Ovary (tissue), 9 donors: ENCODE data around the gene VWA3B. TPM values are rescaled to one million over a fixed set of nuclear protein-coding genes. Genes with fewer than 3 reads are reported as not detected.
"Not testable (repeated sequence)": the region's sequence is repeated elsewhere in the genome, so short reads cannot be mapped to it uniquely, and the experiment has no call there.

Source experiments
- DNase-seq, 5 donors: peaks; one replicate each; pipeline ENCODE4 v3.0.0-alpha.2; 2019 to 2020
- H3K27ac ChIP-seq, 2 donors: fragments of 200-600 bp; one replicate each; pipeline versions ENCODE4 v1.5.1 to v1.8.0; 2019 to 2022
- H3K27me3 ChIP-seq: fragments of 200-600 bp; one replicate; pipeline ENCODE4 v1.8.0; 2022
- H3K36me3 ChIP-seq: fragments of 200-600 bp; sonication (generic); one replicate; pipeline ENCODE4 v1.5.1; 2019
- H3K4me1 ChIP-seq: one replicate; pipeline ENCODE4 v1.8.1; 2013; ENCODE audit warnings: mild to moderate bottlenecking, moderate library complexity; ENCODE audit not compliant: insufficient read depth
- H3K4me3 ChIP-seq: fragments of 200-600 bp; sonication (generic); one replicate; pipeline ENCODE4 v1.5.1; 2017
- H3K9me3 ChIP-seq, 2 donors: fragments of 200-600 bp in 1 of 2; sonication (generic) in 1 of 2; one replicate each; pipeline versions ENCODE4 v1.5.1 to v1.8.1; 2013 to 2019; ENCODE audit warnings: mild to moderate bottlenecking in 1 of 2, moderate library complexity in 1 of 2
- CTCF ChIP-seq, 3 donors: fragments of 450-650 bp in 2 of 3; fragments of 200-600 bp in 1 of 3; IDR thresholded peaks; one replicate each; pipeline versions ENCODE4 v1.5.1 to v1.8.0; 2016 to 2022; ENCODE audit warnings: antibody characterized with exemption in 3 of 3, mild to moderate bottlenecking in 1 of 3
- EP300 ChIP-seq: sonication (generic); formaldehyde crosslinking; IDR thresholded peaks from one replicate; pipeline ENCODE4 v1.6.1; 2017; ENCODE audit warnings: antibody characterized with exemption
- POLR2A ChIP-seq: fragments of 450-650 bp; IDR thresholded peaks from one replicate; pipeline ENCODE4 v1.6.1; 2017; ENCODE audit warnings: antibody characterized with exemption, mild to moderate bottlenecking, moderate library complexity
- WGBS, 3 donors: extraction: QIAGEN DNeasy Blood & Tissue Kit in 1 of 3; methylation state at CpG; one replicate each; pipeline versions ENCODE4 v1.1.5 to v1.1.7; 2013 to 2017; 5-methylcytosine and 5-hydroxymethylcytosine counted together
- intact Hi-C, 4 donors: fragments of 100-400 bp; cut with DNase I; formaldehyde crosslinking; loops; one replicate each; pipeline versions ENCODE4 v1.11.0 to v1.15.1; 2022 to 2023
- polyA plus RNA-seq, 2 donors: library from polyadenylated mRNA; stranded (reverse); fragments of 200-250 nt in 1 of 2; fragments of 350-450 nt in 1 of 2; fragmentation: Illumina TruSeq in 1 of 2; extraction: RNeasy Lipid Tissue Mini Kit (QIAGEN cat#74804) in 1 of 2; gene quantifications; one replicate each; pipeline ENCODE4 v1.2.3, GENCODE V29; 2013 to 2014
- total RNA-seq, 7 donors: library from RNA; depleted of rRNA in 2 of 7; stranded (reverse); fragments of >200 nt in 2 of 7; fragmentation: NEBNext Ultra II Directional in 3 of 7; extraction: Animal tissue kit (Norgen Biotek cat#: 25700) in 3 of 7; gene quantifications; one replicate each; pipeline versions ENCODE4 v1.1.0 to v1.2.4, GENCODE V29; 2016 to 2023
- donor health status: DM: no; HTN: no; CAD: no; lungs with moderate emphysema.
- donor health status: DM: no; HTN: no; CAD: no.
- donor health status: Bipolar disorder and iron deficiency.
- donor health status: DM: yes; HTN: yes; CAD: no.
- donor health status: DM: no; HTN: no; CAD: no.
- donor health status: DM: yes; HTN: yes; CAD: no.

Gene VWA3B
- total and polyA plus RNA-seq, 9 donors = 0.56 to 15.7 (median 1.1) TPM

- no peak overlapping the region for H3K27ac ChIP-seq
- TF ChIP-seq CTCF (IDR thresholded peaks at IDR 0.05) (no peak), EP300 (no peak), POLR2A (no peak)
- 70 to 76% (median 75%) methylated on average over 3 of the region's 3 CpGs for WGBS, 3 donors
- no peaks in the 10 kb centered on the region for H3K36me3 ChIP-seq
- no peaks in the 10 kb centered on the region for H3K27me3 ChIP-seq
- H3K4me1 ChIP-seq = no peaks in the 10 kb centered on the region
- DNase-seq = no peak
- intact Hi-C loops = no loop called here
- no peaks in the 10 kb centered on the region for H3K9me3 ChIP-seq
- H3K4me3 ChIP-seq = no peak overlapping the region
Observed at GRCh38 chr2:98145070-98145469, 58.1 kb downstream of the VWA3B start.

GRCh38 chr2:98147900-98148299 lies 60.9 kb downstream of the VWA3B start:
- H3K27me3 ChIP-seq, H3K27ac ChIP-seq, H3K4me3 ChIP-seq, H3K4me1 ChIP-seq, intact Hi-C loops, H3K36me3 ChIP-seq, DNase-seq, H3K9me3 ChIP-seq: not testable (repeated sequence)
- 93 to 100% (median 100%) methylated on average over 1 of the region's 1 CpG for WGBS, 3 donors

- peak overlapping the region in 1 of 2 donors; percentile 47 for H3K27ac ChIP-seq
Observed at GRCh38 chr2:98148595-98149332, 61.8 kb downstream of the VWA3B start.

GRCh38 chr2:98149333-98149697 lies 62.3 kb downstream of the VWA3B start:
- peak overlapping the region in 1 of 2 donors; percentile 47 for H3K27ac ChIP-seq
- no peaks in the 10 kb centered on the region for H3K36me3 ChIP-seq
- TF ChIP-seq POLR2A (no peak), EP300 (no peak), CTCF (IDR thresholded peaks at IDR 0.05) (no peak)
- intact Hi-C loops = no loop called here
- H3K4me1 ChIP-seq = no peaks in the 10 kb centered on the region
- WGBS, 3 donors = 4 to 13% (median 10%) methylated on average over 4 of the region's 4 CpGs
- H3K27me3 ChIP-seq = no peaks in the 10 kb centered on the region
- DNase-seq = peak in 4 of 5 donors; percentile 36 to 51 (median 41)
- H3K9me3 ChIP-seq = no peaks in the 10 kb centered on the region
- H3K4me3 ChIP-seq = peak overlapping the region; percentile 27

More at GRCh38 chr2:98148595-98149332, 61.8 kb downstream of the VWA3B start:
- Histone ChIP-seq H3K27me3 (no peaks in the 10 kb centered on the region), H3K4me1 (no peaks in the 10 kb centered on the region), H3K9me3 (no peaks in the 10 kb centered on the region), H3K36me3 (no peaks in the 10 kb centered on the region), H3K4me3 (peak overlapping the region; percentile 27)
- no peak for DNase-seq
- intact Hi-C loops = no loop called here
- 4 to 11% (median 4%) methylated on average over 3 of the region's 3 CpGs for WGBS, 3 donors
- TF ChIP-seq POLR2A (no peak), EP300 (no peak), CTCF (IDR thresholded peaks at IDR 0.05) (no peak)

GRCh38 chr2:98153481-98153880 lies 66.5 kb downstream of the VWA3B start:
- H3K4me1 ChIP-seq = no peaks in the 10 kb centered on the region
- intact Hi-C loops = loop anchor here in 1 of 4 donors (10.0 kb wide), 1 partner anchor 159 kb away; the partner anchor contains the start of gene TMEM131
- TF ChIP-seq CTCF (IDR thresholded peaks at IDR 0.05) (no peak), EP300 (no peak), POLR2A (no peak)
- H3K36me3 ChIP-seq = no peaks in the 10 kb centered on the region
- H3K27me3 ChIP-seq = no peaks in the 10 kb centered on the region
- no peak for DNase-seq
- no peaks in the 10 kb centered on the region for H3K9me3 ChIP-seq
- no peak overlapping the region for H3K4me3 ChIP-seq
- H3K27ac ChIP-seq = no peak overlapping the region
- WGBS, 3 donors = 51 to 73% (median 66%) methylated on average over 5 of the region's 5 CpGs
